ENCODE measurements around the gene GRM8. TPM values are rescaled to one million over a fixed set of nuclear protein-coding genes. Genes with fewer than 3 reads are reported as not detected.
"Not testable (repeated sequence)": the region's sequence is repeated elsewhere in the genome, so short reads cannot be mapped to it uniquely, and the experiment has no call there.

The GRM8 gene
- total and polyA plus RNA-seq, 8 donors: 0.25 to 2.8 (median 1.3) TPM; not detected in 4

DNA sequence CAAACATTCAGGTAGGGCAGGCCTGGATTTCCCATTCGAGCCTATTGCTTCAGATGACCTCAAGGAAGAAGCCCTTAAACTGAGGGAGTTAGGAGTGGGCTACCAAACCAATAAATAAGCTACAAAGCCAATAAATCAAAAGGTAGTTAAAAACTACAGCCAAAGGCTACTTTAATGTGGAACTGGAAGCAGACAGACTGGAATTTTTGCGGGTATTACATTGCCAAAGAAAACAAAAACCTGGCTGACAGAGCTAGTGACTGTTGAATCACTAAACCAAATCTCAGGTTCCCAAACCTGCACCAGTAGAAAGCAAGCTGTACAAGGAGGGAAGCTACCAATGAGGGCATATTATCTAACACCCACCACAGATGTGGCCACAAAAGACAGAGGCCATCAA lies 315.6 kb downstream of the GRM8 start:
- Histone ChIP-seq H3K27me3 (no peaks in the 10 kb centered on the region), H3K4me1 (no peaks in the 10 kb centered on the region), H3K4me3 (no peak overlapping the region), H3K36me3 (no peaks in the 10 kb centered on the region), H3K27ac (no peak overlapping the region), H3K9me3 (no peaks in the 10 kb centered on the region)
- no peak for TF ChIP-seq EP300 (IDR thresholded peaks at IDR 0.05)
- TF ChIP-seq, protein P1, sequence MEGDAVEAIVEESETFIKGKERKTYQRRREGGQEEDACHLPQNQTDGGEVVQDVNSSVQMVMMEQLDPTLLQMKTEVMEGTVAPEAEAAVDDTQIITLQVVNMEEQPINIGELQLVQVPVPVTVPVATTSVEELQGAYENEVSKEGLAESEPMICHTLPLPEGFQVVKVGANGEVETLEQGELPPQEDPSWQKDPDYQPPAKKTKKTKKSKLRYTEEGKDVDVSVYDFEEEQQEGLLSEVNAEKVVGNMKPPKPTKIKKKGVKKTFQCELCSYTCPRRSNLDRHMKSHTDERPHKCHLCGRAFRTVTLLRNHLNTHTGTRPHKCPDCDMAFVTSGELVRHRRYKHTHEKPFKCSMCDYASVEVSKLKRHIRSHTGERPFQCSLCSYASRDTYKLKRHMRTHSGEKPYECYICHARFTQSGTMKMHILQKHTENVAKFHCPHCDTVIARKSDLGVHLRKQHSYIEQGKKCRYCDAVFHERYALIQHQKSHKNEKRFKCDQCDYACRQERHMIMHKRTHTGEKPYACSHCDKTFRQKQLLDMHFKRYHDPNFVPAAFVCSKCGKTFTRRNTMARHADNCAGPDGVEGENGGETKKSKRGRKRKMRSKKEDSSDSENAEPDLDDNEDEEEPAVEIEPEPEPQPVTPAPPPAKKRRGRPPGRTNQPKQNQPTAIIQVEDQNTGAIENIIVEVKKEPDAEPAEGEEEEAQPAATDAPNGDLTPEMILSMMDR (IDR thresholded peaks at IDR 0.05): no peak
- TF ChIP-seq POLR2A (IDR thresholded peaks at IDR 0.05): no peak
- TF ChIP-seq POLR2AphosphoS5 (IDR thresholded peaks at IDR 0.05): no peak
- WGBS, 5 donors: 19 to 48% (median 40%) methylated on average over 2 of the region's 2 CpGs
- intact Hi-C loops (cut with DNase I; ENCODE audit: low total_unique reads): no loop called here
- no peak for DNase-seq

DNA sequence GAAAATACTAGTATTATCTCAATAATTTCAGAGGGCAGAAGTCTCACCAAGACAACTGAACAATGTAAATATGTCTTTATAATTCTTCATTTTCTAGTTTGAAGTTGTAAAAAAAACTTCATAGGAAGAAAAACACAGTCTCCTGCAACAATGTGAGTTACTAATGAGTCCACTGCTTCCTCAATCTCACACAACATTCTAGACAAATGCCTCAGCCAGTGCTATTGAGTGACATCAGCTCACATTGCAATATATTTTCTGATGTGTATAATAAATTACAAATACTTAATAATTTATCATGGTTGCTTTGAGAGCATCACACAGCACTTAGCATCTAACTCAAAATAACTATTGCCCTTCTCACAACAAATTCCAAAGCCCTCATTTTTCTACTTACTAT lies 321.2 kb downstream of the GRM8 start:
- Histone ChIP-seq H3K27ac (no peak overlapping the region), H3K4me3 (no peak overlapping the region), H3K27me3 (no peaks in the 10 kb centered on the region), H3K4me1 (no peaks in the 10 kb centered on the region), H3K36me3 (no peaks in the 10 kb centered on the region), H3K9me3 (no peaks in the 10 kb centered on the region)
- TF ChIP-seq EP300 (IDR thresholded peaks at IDR 0.05) (no peak), POLR2A (IDR thresholded peaks at IDR 0.05) (no peak), POLR2AphosphoS5 (IDR thresholded peaks at IDR 0.05) (no peak)
- TF ChIP-seq, protein P1 (IDR thresholded peaks at IDR 0.05): no peak
- no peak for DNase-seq
- intact Hi-C loops (cut with DNase I; ENCODE audit: low total_unique reads): no loop called here

DNA sequence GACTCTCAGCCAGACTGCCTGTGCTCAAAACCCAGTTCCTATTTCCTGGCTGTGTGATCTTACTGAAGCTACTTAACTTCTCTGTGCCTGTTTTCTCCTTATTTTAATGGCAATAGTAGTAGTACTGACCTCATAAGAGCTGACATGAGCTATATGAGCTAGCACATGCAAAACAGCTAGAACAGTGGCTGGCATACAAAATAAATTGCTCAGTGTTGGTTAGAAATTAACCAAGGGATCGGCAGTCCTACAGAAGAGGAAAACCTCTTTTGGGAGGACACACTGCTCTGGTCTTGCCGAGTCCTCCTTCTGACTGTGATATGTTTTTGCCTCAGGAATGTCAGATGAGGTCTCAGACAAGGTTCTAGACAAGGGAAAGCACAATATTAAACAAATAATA lies 322.6 kb downstream of the GRM8 start:
- no peak for DNase-seq
- 43 to 53% (median 46%) methylated on average over 2 of the region's 2 CpGs for whole genome bisulfite sequencing, 5 donors
- no peak overlapping the region for H3K27ac ChIP-seq
- no peaks in the 10 kb centered on the region for H3K36me3 ChIP-seq
- no peaks in the 10 kb centered on the region for H3K4me1 ChIP-seq
- TF ChIP-seq, protein P1 (IDR thresholded peaks at IDR 0.05): no peak
- no peak for TF ChIP-seq EP300 (IDR thresholded peaks at IDR 0.05)
- no peak for TF ChIP-seq POLR2A (IDR thresholded peaks at IDR 0.05)
- TF ChIP-seq POLR2AphosphoS5 (IDR thresholded peaks at IDR 0.05): no peak
- H3K27me3 ChIP-seq: no peaks in the 10 kb centered on the region
- no peak overlapping the region for H3K4me3 ChIP-seq
- intact Hi-C loops (cut with DNase I; ENCODE audit: low total_unique reads): no loop called here
- H3K9me3 ChIP-seq: no peaks in the 10 kb centered on the region

GRCh38 chr7:126924477-126924876 lies 328.3 kb downstream of the GRM8 start:
- intact Hi-C loops (cut with DNase I; ENCODE audit: low total_unique reads): no loop called here
- WGBS, 5 donors: 47 to 54% (median 48%) methylated on average over 2 of the region's 2 CpGs
- Histone ChIP-seq H3K4me3 (no peak overlapping the region), H3K4me1 (no peaks in the 10 kb centered on the region), H3K9me3 (no peaks in the 10 kb centered on the region), H3K36me3 (no peaks in the 10 kb centered on the region), H3K27ac (no peak overlapping the region), H3K27me3 (no peaks in the 10 kb centered on the region)
- TF ChIP-seq, protein P1 (IDR thresholded peaks at IDR 0.05): no peak
- TF ChIP-seq POLR2A (IDR thresholded peaks at IDR 0.05): no peak
- DNase-seq: no peak

GRCh38 chr7:126911627-126912026 lies 341.1 kb downstream of the GRM8 start:
- 75 to 92% (median 89%) methylated on average over 4 of the region's 4 CpGs for WGBS, 5 donors
- DNase-seq; H3K4me1 ChIP-seq; H3K9me3 ChIP-seq; H3K36me3 ChIP-seq; H3K27me3 ChIP-seq; intact Hi-C loops (cut with DNase I; ENCODE audit: low total_unique reads); H3K4me3 ChIP-seq; H3K27ac ChIP-seq: not testable (repeated sequence)

- DNase-seq; H3K27ac ChIP-seq; H3K36me3 ChIP-seq; intact Hi-C loops (cut with DNase I; ENCODE audit: low total_unique reads); H3K4me3 ChIP-seq; H3K4me1 ChIP-seq; H3K27me3 ChIP-seq; H3K9me3 ChIP-seq: not testable (repeated sequence)
Measured at GRCh38 chr7:126908564-126908963, 344.2 kb downstream of the GRM8 start.

- H3K4me3 ChIP-seq; H3K36me3 ChIP-seq; H3K4me1 ChIP-seq; H3K27ac ChIP-seq; H3K9me3 ChIP-seq; H3K27me3 ChIP-seq; DNase-seq; intact Hi-C loops (cut with DNase I; ENCODE audit: low total_unique reads): not testable (repeated sequence)
- WGBS, 5 donors: 78 to 92% (median 87%) methylated on average over 6 of the region's 6 CpGs
Measured at GRCh38 chr7:126907657-126908056, 345.1 kb downstream of the GRM8 start.

DNA sequence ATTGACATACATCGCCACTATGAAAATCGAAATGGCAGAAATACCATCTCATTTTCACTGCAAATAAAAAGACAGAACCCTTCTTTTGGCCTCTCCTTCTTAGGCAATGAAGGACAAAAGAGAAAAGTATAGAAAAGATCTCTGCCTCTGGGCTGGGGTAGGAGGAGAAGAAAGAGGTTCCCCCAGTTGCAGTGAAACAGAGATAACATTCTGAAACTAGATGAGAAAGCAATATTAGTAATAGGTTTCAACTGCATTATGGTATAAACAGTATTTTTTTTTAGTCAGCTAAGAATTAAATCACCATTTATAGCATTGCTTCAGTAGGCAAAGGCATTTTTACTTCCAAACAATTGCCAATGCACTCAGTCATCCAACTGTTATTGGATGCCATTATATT lies 347.5 kb downstream of the GRM8 start:
- H3K9me3 ChIP-seq; H3K27ac ChIP-seq; DNase-seq; H3K4me3 ChIP-seq; H3K36me3 ChIP-seq; intact Hi-C loops (cut with DNase I; ENCODE audit: low total_unique reads); H3K27me3 ChIP-seq; H3K4me1 ChIP-seq: not testable (repeated sequence)
- 78 to 91% (median 88%) methylated on average over 2 of the region's 2 CpGs for WGBS, 5 donors

Data from stomach (tissue), 9 donors.